Measurements from ENCODE around the gene POU6F2.

Gene POU6F2

DNA sequence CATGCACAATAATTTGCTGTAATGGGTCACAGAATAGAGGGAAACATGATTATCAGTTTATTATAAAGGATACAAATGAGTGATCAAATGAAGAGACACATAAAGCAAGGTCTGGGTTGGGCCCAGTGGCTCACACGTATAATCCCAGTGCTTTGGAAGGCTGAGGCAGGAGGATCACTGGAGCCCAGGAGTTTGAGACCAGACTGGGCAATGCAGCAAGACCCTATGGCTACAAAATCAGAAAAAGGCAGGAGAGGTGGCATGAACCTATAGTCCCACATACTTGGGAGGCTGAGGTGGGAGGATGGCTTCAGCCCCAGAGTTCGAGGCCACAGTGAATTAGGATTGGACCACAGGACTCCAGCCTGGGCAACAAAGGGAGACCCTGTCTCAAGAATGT is 421.7 kb downstream of the POU6F2 start:
- H3K27ac ChIP-seq, result no peak overlapping the region
- TF ChIP-seq, protein P1, sequence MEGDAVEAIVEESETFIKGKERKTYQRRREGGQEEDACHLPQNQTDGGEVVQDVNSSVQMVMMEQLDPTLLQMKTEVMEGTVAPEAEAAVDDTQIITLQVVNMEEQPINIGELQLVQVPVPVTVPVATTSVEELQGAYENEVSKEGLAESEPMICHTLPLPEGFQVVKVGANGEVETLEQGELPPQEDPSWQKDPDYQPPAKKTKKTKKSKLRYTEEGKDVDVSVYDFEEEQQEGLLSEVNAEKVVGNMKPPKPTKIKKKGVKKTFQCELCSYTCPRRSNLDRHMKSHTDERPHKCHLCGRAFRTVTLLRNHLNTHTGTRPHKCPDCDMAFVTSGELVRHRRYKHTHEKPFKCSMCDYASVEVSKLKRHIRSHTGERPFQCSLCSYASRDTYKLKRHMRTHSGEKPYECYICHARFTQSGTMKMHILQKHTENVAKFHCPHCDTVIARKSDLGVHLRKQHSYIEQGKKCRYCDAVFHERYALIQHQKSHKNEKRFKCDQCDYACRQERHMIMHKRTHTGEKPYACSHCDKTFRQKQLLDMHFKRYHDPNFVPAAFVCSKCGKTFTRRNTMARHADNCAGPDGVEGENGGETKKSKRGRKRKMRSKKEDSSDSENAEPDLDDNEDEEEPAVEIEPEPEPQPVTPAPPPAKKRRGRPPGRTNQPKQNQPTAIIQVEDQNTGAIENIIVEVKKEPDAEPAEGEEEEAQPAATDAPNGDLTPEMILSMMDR (conservative IDR thresholded peaks at IDR 0.05), result no peak

DNA sequence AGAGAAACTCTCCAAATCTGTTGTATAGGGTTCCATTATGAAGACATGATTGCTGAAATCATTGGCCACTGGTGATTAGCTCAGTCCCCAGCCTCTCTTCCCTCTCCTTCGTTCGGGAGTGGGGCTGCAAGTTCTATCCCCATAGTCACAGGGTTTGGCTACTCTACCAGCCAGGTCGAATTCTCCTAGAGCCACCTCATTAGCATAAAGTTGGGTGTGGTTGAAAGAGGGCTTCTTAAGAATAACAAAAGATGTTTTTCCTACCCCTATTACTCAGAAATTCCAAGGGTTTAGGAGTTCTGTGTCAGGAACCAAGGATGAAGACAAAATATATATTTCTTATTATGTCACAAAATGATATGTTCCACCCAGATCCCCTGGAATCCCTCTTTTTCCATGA is 422.3 kb downstream of the POU6F2 start:
- TF ChIP-seq, protein P1 (conservative IDR thresholded peaks at IDR 0.05), result no peak
- H3K27ac ChIP-seq, result no peak overlapping the region

DNA sequence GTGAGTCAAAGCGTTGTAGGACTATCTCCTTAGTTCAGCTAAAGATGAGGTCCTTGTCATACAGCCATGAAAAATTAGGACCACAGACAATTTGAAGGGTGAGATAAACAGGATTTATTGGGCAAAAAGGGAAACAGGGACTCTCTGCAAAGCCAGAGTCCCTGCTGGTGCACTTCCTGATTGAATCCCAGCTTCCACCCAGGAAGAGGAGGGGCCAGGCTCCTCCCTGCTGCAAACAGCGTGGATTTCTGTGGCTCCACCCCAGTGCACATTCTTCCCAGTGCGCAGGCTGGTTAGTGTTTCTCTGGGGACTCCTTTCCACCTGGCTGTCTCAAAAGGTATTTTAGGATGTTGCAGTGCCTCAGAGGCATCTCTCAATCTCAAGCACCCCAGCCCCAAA is 423.1 kb downstream of the POU6F2 start:
- TF ChIP-seq, protein P1 (conservative IDR thresholded peaks at IDR 0.05), result no peak
- H3K27ac ChIP-seq, result no peak overlapping the region

DNA sequence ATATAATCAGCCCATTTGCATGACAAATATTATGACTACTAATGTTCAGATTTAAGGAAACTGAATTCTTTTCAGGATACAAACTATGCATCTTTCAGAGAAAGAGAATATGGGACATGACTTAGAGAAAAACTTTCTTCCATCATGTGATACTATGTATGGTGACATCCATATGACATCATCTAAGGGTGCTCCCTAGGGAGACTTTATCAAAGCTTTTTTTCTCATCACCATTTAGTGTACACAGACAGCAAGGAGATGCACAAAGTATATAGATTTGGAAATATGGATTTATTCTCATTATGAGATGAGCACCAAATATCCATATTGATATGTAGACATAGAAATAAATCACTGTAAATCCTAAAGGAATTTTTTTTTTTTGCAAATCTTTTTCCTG is 424.3 kb downstream of the POU6F2 start:
- H3K27ac ChIP-seq, result no peak overlapping the region
- TF ChIP-seq, protein P1 (conservative IDR thresholded peaks at IDR 0.05), result no peak

DNA sequence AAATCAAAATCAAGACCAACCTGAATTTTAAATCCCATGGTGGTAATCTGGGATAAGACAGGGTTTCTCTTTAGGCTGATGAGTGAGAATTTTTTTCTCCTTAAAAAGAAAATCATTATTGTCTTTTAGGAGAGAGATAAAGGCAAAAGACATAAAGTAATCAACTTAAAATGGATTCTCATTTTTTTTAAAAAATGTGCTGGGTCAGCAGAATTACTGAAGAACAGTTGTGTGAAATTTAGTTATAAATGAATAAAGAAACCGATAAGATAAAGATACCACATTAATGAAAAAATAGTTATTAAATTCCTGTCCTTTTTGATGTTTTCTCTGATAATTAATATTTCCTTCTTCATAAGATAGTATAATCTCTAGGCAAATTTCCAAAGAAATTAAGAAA is 427.2 kb downstream of the POU6F2 start:
- H3K27ac ChIP-seq, result no peak overlapping the region
- TF ChIP-seq, protein P1 (conservative IDR thresholded peaks at IDR 0.05), result no peak

DNA sequence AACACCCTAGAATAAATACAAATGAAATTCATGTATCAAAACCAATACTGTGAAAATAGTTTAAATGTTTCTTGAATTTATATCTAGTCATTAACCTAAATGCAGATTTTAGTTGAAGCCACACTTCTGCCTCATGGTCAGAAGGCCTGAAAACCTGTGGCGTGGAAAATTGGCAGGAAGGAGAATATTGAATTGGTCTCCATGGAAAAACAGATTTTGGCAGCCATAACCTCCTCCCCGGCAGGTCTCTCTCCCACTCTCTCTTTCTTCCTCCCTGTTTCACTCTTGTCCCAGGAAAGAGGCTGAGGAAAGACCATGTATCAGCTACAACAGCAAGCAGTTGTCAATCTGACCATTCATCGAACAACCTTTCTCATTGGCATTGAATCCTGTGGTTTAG is 427.9 kb downstream of the POU6F2 start:
- TF ChIP-seq, protein P1 (conservative IDR thresholded peaks at IDR 0.05), result no peak
- no peak overlapping the region for H3K27ac ChIP-seq

DNA sequence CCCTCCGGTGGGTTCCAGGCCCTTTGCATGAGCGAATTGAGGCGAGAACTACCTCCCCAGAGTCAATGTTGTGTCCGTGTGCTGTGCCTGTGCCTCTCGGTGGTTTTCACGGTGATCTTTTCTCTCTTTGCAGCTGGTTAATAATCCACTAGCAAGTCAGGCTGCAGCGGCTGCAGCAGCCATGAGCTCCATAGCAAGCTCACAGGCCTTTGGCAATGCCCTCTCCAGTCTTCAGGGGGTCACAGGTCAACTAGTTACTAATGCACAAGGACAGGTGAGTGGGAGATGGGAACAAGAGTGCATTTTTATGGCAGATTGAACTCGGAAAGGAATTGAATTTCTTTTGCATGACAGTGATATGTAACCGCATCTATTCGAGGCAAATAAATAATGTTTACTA is 428.8 kb downstream of the POU6F2 start:
- TF ChIP-seq, protein P1 (conservative IDR thresholded peaks at IDR 0.05), result no peak
- H3K27ac ChIP-seq, result no peak overlapping the region; the same call in 1 of the 2 replicates

DNA sequence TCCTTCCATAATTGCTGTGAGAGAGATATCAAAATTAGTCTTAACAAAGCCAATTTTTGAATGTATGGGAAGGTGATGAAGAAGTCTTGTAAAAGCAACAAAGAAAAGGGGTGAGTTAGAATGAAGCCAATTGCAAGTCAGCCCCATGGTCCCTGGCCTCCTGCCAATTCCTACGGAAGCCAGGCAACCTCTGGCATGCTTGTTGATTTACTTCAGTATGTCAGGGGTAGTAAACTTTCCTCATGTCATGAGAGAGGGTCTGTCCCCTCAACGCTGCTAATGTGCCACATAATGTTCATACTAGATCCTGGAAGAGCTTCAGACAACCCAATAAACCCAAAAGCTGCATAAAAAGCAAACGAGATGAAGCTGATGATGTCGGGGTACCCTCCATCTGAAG is 429.4 kb downstream of the POU6F2 start:
- TF ChIP-seq, protein P1 (conservative IDR thresholded peaks at IDR 0.05), result no peak
- no peak overlapping the region for H3K27ac ChIP-seq

All from VCaP (cell line).